Nephron (organoid): ENCODE measurements around the gene KCNQ1OT1.

Experiments used
- H3K27ac Mint-ChIP-seq, 3 experiments: 2 replicates each; pipeline ENCODE4 v1.8.0; 2020; ENCODE audit warnings: mixed read lengths in 3 of 3, mild to moderate bottlenecking in 2 of 3, moderate library complexity in 1 of 3
- H3K27me3 Mint-ChIP-seq: 2 replicates; pipeline ENCODE4 v1.8.0; 2021; ENCODE audit warnings: low read depth, mild to moderate bottlenecking, moderate library complexity, mixed read lengths
- H3K36me3 Mint-ChIP-seq: 2 replicates; pipeline ENCODE4 v1.8.0; 2020; ENCODE audit warnings: low read depth, mixed read lengths
- H3K4me1 Mint-ChIP-seq: 2 replicates; pipeline ENCODE4 v1.8.0; 2020; ENCODE audit warnings: mixed read lengths
- H3K4me3 Mint-ChIP-seq, 3 experiments: 2 replicates each; pipeline ENCODE4 v1.8.0; 2020; ENCODE audit warnings: mild to moderate bottlenecking in 3 of 3, mixed read lengths in 3 of 3, moderate library complexity in 2 of 3
- H3K9me3 Mint-ChIP-seq: 2 replicates; pipeline ENCODE4 v1.8.0; 2020; ENCODE audit warnings: mixed read lengths
- TF ChIP-seq, protein P1 (sequence below), 3 experiments: fragments of 200-600 bp; sonication (generic); IDR thresholded peaks; one replicate each; pipeline ENCODE4 v1.5.0; 2021; ENCODE audit warnings: antibody characterized with exemption in 3 of 3; ENCODE audit not compliant: unreplicated experiment in 3 of 3

Gene KCNQ1OT1

DNA sequence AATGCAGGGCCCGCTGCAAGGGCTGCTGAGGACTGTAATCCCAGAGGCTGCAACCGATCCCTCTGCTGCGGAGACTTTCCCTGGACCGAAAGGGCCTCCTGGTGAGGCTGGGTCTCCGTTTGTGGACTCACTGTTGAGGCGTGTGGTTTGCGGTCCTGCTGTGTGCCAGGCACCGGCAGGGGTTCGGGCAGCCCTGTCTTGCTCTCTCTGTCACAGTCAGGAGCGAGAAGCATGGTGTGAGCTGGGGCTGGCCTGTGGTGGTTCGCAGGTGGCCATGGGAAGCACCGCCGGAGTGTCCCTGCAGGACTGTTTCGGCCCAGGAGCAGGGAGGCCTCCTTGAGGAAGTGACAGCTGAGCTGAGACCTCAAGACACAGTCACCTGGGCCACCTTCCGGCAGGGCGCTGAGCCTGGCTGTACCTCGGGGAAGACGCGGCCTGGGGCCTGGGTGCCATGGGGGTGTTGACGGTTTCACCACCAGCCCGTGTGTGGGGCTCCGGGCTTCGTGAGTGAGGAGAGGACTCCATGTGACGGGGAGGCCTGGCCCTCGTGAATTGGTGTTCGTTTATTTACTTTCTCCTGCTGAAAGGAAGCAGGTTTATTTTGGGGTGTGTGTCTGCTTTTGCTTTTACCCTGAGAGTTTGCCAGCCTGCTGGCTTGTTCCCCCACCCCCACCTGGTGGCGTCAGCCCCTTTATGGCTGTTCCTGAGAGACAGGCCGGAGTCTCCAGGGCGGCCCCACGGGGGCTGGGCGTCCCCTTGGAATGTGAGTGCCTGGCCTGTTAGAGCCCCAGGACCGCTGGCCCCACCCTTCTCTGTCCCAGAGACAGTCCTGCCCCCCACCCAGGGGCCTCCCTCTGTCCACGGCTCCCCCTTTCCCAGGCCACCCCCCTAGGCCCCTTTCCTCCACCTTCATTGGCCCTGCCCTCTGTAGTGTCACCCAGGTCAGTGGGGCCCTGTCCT lies 122.5 kb downstream of the KCNQ1OT1 start:
- Mint-ChIP-seq H3K9me3 (no peaks in the 10 kb centered on the region), H3K27ac (peak overlapping the region in 2 of 3 experiments; percentile 74 to 81), H3K4me3 (no peak overlapping the region), H3K36me3 (no peaks in the 10 kb centered on the region), H3K4me1 (peaks cover 8% of the 10 kb centered on the region), H3K27me3 (no peaks in the 10 kb centered on the region)
- TF ChIP-seq, protein P1, sequence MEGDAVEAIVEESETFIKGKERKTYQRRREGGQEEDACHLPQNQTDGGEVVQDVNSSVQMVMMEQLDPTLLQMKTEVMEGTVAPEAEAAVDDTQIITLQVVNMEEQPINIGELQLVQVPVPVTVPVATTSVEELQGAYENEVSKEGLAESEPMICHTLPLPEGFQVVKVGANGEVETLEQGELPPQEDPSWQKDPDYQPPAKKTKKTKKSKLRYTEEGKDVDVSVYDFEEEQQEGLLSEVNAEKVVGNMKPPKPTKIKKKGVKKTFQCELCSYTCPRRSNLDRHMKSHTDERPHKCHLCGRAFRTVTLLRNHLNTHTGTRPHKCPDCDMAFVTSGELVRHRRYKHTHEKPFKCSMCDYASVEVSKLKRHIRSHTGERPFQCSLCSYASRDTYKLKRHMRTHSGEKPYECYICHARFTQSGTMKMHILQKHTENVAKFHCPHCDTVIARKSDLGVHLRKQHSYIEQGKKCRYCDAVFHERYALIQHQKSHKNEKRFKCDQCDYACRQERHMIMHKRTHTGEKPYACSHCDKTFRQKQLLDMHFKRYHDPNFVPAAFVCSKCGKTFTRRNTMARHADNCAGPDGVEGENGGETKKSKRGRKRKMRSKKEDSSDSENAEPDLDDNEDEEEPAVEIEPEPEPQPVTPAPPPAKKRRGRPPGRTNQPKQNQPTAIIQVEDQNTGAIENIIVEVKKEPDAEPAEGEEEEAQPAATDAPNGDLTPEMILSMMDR (IDR thresholded peaks at IDR 0.05; ENCODE audit: unreplicated experiment in 3 of 3), result no peak

GRCh38 chr11:2576549-2576948 lies 123.2 kb downstream of the KCNQ1OT1 start:
- Mint-ChIP-seq H3K27ac (peak overlapping the region in 2 of 3 experiments; percentile 29 to 46), H3K27me3 (no peaks in the 10 kb centered on the region), H3K4me1 (peaks cover 8% of the 10 kb centered on the region), H3K9me3 (no peaks in the 10 kb centered on the region), H3K36me3 (no peaks in the 10 kb centered on the region), H3K4me3 (no peak overlapping the region)
- TF ChIP-seq, protein P1 (IDR thresholded peaks at IDR 0.05; ENCODE audit: unreplicated experiment in 3 of 3), result no peak

DNA sequence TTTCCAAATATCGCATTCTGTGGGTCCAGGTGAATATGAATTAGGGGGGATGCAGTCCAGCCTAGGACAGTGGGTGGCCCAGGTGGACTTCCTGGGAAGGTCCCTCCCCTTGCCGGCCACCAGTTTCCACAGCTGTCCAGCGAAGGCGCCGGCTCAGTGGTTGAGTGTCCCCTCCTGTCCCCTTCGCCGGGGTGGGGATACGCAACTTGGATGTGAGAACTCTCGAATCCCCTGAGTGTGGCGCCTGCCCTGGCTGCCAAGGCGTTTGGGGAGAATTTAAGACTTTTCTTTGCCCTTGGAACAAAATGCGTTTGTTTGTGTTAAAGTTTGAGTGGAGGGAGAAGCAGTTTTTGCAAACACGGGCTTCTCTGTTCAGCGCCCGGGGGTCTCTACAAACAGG lies 123.7 kb downstream of the KCNQ1OT1 start:
- Mint-ChIP-seq H3K9me3 (no peaks in the 10 kb centered on the region), H3K36me3 (no peaks in the 10 kb centered on the region), H3K27me3 (no peaks in the 10 kb centered on the region), H3K4me1 (peaks cover 8% of the 10 kb centered on the region), H3K4me3 (no peak overlapping the region), H3K27ac (peak overlapping the region in 2 of 3 experiments; percentile 29 to 46)
- TF ChIP-seq, protein P1 (IDR thresholded peaks at IDR 0.05; ENCODE audit: unreplicated experiment in 3 of 3), result no peak

DNA sequence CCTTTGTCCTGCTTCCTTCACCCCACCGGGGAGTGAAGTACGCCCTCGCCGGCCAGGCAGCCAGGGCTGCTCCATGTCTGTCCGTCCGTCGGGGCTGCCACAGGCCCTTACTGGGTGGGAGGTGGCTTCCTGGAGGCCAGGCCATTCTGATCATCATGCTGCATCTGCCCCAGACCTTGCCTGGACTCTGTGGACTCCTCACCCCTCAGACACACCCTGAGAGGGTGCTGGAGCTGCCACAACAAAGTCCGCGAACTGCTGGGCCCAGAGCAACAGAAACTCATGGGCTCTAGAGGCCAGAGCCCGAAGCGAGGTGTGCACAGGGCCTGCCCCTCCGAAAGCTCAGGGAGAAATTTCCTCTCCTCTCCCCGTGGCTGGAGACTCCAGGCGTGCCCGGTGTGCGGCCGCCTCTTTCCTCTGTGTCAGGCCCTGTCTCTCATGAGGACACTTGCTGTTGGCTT lies 124.2 kb downstream of the KCNQ1OT1 start:
- H3K9me3 Mint-ChIP-seq, result no peaks in the 10 kb centered on the region
- H3K36me3 Mint-ChIP-seq, result no peaks in the 10 kb centered on the region
- TF ChIP-seq, protein P1 (IDR thresholded peaks at IDR 0.05; ENCODE audit: unreplicated experiment in 3 of 3), result no peak
- H3K4me1 Mint-ChIP-seq, result peaks cover 8% of the 10 kb centered on the region
- H3K4me3 Mint-ChIP-seq, result no peak overlapping the region
- peak overlapping the region in 2 of 3 experiments; percentile 29 to 46 for H3K27ac Mint-ChIP-seq
- H3K27me3 Mint-ChIP-seq, result no peaks in the 10 kb centered on the region

GRCh38 chr11:2574553-2575535 lies 125.0 kb downstream of the KCNQ1OT1 start:
- no peaks in the 10 kb centered on the region for H3K36me3 Mint-ChIP-seq
- no peaks in the 10 kb centered on the region for H3K27me3 Mint-ChIP-seq
- H3K9me3 Mint-ChIP-seq, result no peaks in the 10 kb centered on the region
- H3K4me1 Mint-ChIP-seq, result peaks cover 8% of the 10 kb centered on the region
- H3K27ac Mint-ChIP-seq, result no peak overlapping the region
- no peak overlapping the region for H3K4me3 Mint-ChIP-seq
- TF ChIP-seq, protein P1 (IDR thresholded peaks at IDR 0.05; ENCODE audit: unreplicated experiment in 3 of 3), result no peak
